T-helper 2 cell treated with Interferon-gamma antibody and Interleukin-4, amounts not matched to agents 5 μg/mL and 100 μg/mL, for 36 hours (primary cell): ENCODE results near the gene SEC31A.

Source experiments
- DNase-seq: peaks from one replicate; pipeline ENCODE4 v3.0.0; 2021; ENCODE audit warnings: low spot score
- H3K27ac Mint-ChIP-seq: one replicate; pipeline ENCODE4 v1.8.0; 2021; ENCODE audit warnings: mild to moderate bottlenecking, mixed read lengths
- H3K27me3 Mint-ChIP-seq: one replicate; pipeline ENCODE4 v1.8.0; 2021; ENCODE audit warnings: low read depth, mixed read lengths
- H3K36me3 Mint-ChIP-seq: one replicate; pipeline ENCODE4 v1.8.0; 2021; ENCODE audit warnings: low read depth, mixed read lengths
- H3K4me1 Mint-ChIP-seq: one replicate; pipeline ENCODE4 v1.8.0; 2021; ENCODE audit warnings: low read depth, mixed read lengths
- H3K4me3 Mint-ChIP-seq: one replicate; pipeline ENCODE4 v1.8.0; 2022; ENCODE audit warnings: mild to moderate bottlenecking, moderate library complexity, mixed read lengths
- H3K9me3 Mint-ChIP-seq: one replicate; pipeline ENCODE4 v1.8.0; 2021; ENCODE audit warnings: mixed read lengths

SEC31A gene

GRCh38 chr4:82801910-82802521 lies 88.9 kb downstream of the SEC31A start:
- Mint-ChIP-seq H3K27me3 (peaks cover 34% of the 10 kb centered on the region), H3K4me3 (no peak overlapping the region), H3K27ac (no peak overlapping the region), H3K4me1 (peaks cover 11% of the 10 kb centered on the region), H3K9me3 (no peaks in the 10 kb centered on the region), H3K36me3 (no peaks in the 10 kb centered on the region)
- DNase-seq: no peak

- H3K4me1 Mint-ChIP-seq: peaks cover 11% of the 10 kb centered on the region
- H3K27ac Mint-ChIP-seq: no peak overlapping the region
- no peaks in the 10 kb centered on the region for H3K36me3 Mint-ChIP-seq
- peak overlapping the region; percentile 73 for H3K4me3 Mint-ChIP-seq
- H3K27me3 Mint-ChIP-seq: peaks cover 56% of the 10 kb centered on the region
- DNase-seq: no peak
- no peaks in the 10 kb centered on the region for H3K9me3 Mint-ChIP-seq
Observed at GRCh38 chr4:82799006-82799881, 91.7 kb downstream of the SEC31A start.

- Mint-ChIP-seq H3K4me3 (peak within 1 kb of the TSS; percentile 78), H3K36me3 (no peaks in the 10 kb centered on the region), H3K27me3 (peaks cover 57% of the 10 kb centered on the region), H3K4me1 (peaks cover 11% of the 10 kb centered on the region), H3K9me3 (no peaks in the 10 kb centered on the region), H3K27ac (no peak within 1 kb of the TSS)
- DNase-seq: peak; percentile 36
Observed at GRCh38 chr4:82798168-82799005, 92.6 kb downstream of the SEC31A start, which contains the start of gene SCD5. SCD5 (minus strand) TSS chr4:82798796; CDS start chr4:82798537, 259 bp downstream.

- Mint-ChIP-seq H3K4me3 (peak overlapping the region; percentile 57), H3K27me3 (peaks cover 65% of the 10 kb centered on the region), H3K9me3 (no peaks in the 10 kb centered on the region), H3K4me1 (peaks cover 11% of the 10 kb centered on the region), H3K27ac (no peak overlapping the region), H3K36me3 (no peaks in the 10 kb centered on the region)
- DNase-seq: no peak
Observed at GRCh38 chr4:82797405-82798111, 93.4 kb downstream of the SEC31A start.

GRCh38 chr4:82797040-82797404 lies 93.9 kb downstream of the SEC31A start:
- Mint-ChIP-seq H3K27ac (no peak overlapping the region), H3K4me1 (peaks cover 11% of the 10 kb centered on the region), H3K36me3 (no peaks in the 10 kb centered on the region), H3K9me3 (no peaks in the 10 kb centered on the region), H3K27me3 (peaks cover 67% of the 10 kb centered on the region), H3K4me3 (peak overlapping the region; percentile 57)
- DNase-seq: no peak

GRCh38 chr4:82792912-82793649 lies 97.9 kb downstream of the SEC31A start:
- no peak for DNase-seq
- H3K4me1 Mint-ChIP-seq: peaks cover 4% of the 10 kb centered on the region
- peaks cover 49% of the 10 kb centered on the region for H3K27me3 Mint-ChIP-seq

GRCh38 chr4:82791179-82791578 lies 99.8 kb downstream of the SEC31A start:
- Mint-ChIP-seq H3K9me3 (no peaks in the 10 kb centered on the region), H3K27ac (no peak overlapping the region), H3K4me3 (no peak overlapping the region), H3K27me3 (peaks cover 37% of the 10 kb centered on the region), H3K36me3 (no peaks in the 10 kb centered on the region), H3K4me1 (no peaks in the 10 kb centered on the region)
- no peak for DNase-seq

More at GRCh38 chr4:82792912-82793649, 97.9 kb downstream of the SEC31A start:
- no peak overlapping the region for H3K4me3 Mint-ChIP-seq
- no peak overlapping the region for H3K27ac Mint-ChIP-seq
- H3K36me3 Mint-ChIP-seq: no peaks in the 10 kb centered on the region
- no peaks in the 10 kb centered on the region for H3K9me3 Mint-ChIP-seq

- no peaks in the 10 kb centered on the region for H3K4me1 Mint-ChIP-seq
- peaks cover 35% of the 10 kb centered on the region for H3K27me3 Mint-ChIP-seq
- H3K9me3 Mint-ChIP-seq: no peaks in the 10 kb centered on the region
- no peak for DNase-seq
- H3K36me3 Mint-ChIP-seq: no peaks in the 10 kb centered on the region
- H3K27ac Mint-ChIP-seq: no peak overlapping the region
- H3K4me3 Mint-ChIP-seq: no peak overlapping the region
Observed at GRCh38 chr4:82790060-82790660, 100.8 kb downstream of the SEC31A start.

- no peak for DNase-seq
- no peaks in the 10 kb centered on the region for H3K4me1 Mint-ChIP-seq
- H3K36me3 Mint-ChIP-seq: no peaks in the 10 kb centered on the region
- H3K9me3 Mint-ChIP-seq: no peaks in the 10 kb centered on the region
- H3K27ac Mint-ChIP-seq: no peak overlapping the region
- peaks cover 37% of the 10 kb centered on the region for H3K27me3 Mint-ChIP-seq
- no peak overlapping the region for H3K4me3 Mint-ChIP-seq
Observed at GRCh38 chr4:82789025-82789776, 101.8 kb downstream of the SEC31A start.

- DNase-seq: no peak
- no peaks in the 10 kb centered on the region for H3K36me3 Mint-ChIP-seq
- H3K27ac Mint-ChIP-seq: no peak overlapping the region
- no peak overlapping the region for H3K4me3 Mint-ChIP-seq
- no peaks in the 10 kb centered on the region for H3K4me1 Mint-ChIP-seq
- no peaks in the 10 kb centered on the region for H3K9me3 Mint-ChIP-seq
- peaks cover 30% of the 10 kb centered on the region for H3K27me3 Mint-ChIP-seq
Observed at GRCh38 chr4:82787342-82787741, 103.6 kb downstream of the SEC31A start.

- Mint-ChIP-seq H3K4me3 (no peak overlapping the region), H3K27ac (no peak overlapping the region), H3K27me3 (peaks cover 30% of the 10 kb centered on the region), H3K36me3 (no peaks in the 10 kb centered on the region), H3K9me3 (no peaks in the 10 kb centered on the region), H3K4me1 (no peaks in the 10 kb centered on the region)
- no peak for DNase-seq
Observed at GRCh38 chr4:82786828-82787227, 104.1 kb downstream of the SEC31A start.
